GM12891 (cell line): Measurements from ENCODE around the gene ACSL4.

Source experiments
- PAX5 ChIP-seq: IDR thresholded peaks from 2 replicates; pipeline ENCODE4 v1.6.1; 2011; ENCODE audit warnings: low read length, moderate library complexity, mild to moderate bottlenecking; ENCODE audit not compliant: insufficient read depth, severe bottlenecking
- POLR2A ChIP-seq: IDR thresholded peaks from 2 replicates; pipeline ENCODE4 v1.6.1; 2011; ENCODE audit warnings: low read depth, low read length, control low read depth
- POLR2AphosphoS5 ChIP-seq: IDR thresholded peaks from 2 replicates; pipeline ENCODE4 v1.6.1; 2011; ENCODE audit warnings: low read depth, low read length, control low read depth
- SPI1 ChIP-seq: IDR thresholded peaks from 2 replicates; pipeline ENCODE4 v1.6.1; 2011; ENCODE audit warnings: low read depth, low read length, control low read depth
- TAF1 ChIP-seq: IDR thresholded peaks from 2 replicates; pipeline ENCODE4 v1.6.1; 2011; ENCODE audit warnings: low read depth, low read length, control low read depth

DNA sequence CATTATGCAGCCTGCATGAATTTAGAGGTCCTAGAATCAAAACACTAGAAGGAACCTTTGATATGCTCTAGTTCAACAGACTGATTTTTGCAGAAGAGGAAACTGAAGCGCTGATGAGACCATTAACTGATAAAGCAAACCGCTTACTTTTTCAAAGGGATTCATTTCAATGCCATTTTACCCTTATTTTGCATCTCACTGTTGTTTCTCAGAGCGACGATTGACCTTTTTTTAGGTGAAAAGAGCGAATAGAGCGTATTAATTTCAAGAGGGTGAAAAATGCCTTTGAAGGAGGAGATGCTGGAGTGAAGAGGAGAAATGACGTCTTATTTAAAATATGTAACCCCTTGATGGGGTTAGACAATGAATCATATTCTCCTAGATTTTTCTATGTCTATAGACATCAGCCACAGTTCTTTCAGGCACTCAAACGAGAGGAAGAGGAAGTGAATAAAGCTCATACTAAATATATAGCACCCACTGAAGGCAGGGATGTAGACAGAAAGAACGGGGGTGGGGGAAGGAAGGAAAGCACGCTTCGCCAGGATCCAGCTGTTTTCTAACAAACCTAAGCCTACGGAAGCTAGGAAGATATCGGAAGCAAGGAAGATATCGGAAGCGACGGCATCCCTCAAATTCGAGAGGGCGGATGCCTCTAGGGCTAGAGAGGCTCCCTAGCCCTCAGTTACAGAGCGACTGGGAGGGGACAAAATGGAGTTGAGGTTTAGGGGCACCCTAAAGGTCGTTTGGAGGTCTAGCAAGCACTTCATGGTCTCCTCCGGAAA is 848 bp downstream of the ACSL4 start:
- TF ChIP-seq POLR2A (no peak), POLR2AphosphoS5 (no peak), TAF1 (no peak), SPI1 (peak; percentile 76), PAX5 (no peak)
